ENCODE results near the gene MAN2A1.

MAN2A1 gene

DNA sequence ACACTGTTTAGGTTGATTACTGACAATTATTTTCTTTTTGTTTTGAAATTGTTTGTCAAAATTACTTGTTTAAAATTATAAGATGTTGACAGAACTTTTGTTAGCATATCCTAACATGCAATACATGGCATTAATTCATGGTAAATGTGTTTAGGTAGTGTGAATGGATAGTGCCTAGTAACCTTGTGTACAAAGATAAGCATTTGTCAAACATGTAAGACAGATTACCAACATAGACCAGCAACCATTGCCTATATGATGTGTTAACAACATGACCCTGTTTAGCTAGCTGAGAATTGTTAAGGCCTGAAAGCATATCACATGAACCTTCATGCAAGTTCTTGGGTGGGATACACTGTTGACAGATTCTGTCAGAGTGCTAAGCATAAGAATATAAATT is 13.4 kb downstream of the MAN2A1 start:
- TF ChIP-seq, protein P1, sequence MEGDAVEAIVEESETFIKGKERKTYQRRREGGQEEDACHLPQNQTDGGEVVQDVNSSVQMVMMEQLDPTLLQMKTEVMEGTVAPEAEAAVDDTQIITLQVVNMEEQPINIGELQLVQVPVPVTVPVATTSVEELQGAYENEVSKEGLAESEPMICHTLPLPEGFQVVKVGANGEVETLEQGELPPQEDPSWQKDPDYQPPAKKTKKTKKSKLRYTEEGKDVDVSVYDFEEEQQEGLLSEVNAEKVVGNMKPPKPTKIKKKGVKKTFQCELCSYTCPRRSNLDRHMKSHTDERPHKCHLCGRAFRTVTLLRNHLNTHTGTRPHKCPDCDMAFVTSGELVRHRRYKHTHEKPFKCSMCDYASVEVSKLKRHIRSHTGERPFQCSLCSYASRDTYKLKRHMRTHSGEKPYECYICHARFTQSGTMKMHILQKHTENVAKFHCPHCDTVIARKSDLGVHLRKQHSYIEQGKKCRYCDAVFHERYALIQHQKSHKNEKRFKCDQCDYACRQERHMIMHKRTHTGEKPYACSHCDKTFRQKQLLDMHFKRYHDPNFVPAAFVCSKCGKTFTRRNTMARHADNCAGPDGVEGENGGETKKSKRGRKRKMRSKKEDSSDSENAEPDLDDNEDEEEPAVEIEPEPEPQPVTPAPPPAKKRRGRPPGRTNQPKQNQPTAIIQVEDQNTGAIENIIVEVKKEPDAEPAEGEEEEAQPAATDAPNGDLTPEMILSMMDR (IDR thresholded peaks at IDR 0.05; ENCODE audit: low read depth, low read length, missing control alignments), result no peak
- no peak overlapping the region for H3K4me3 ChIP-seq (ENCODE audit: low read depth, low read length)
- DNase-seq (ENCODE audit: low read depth), result no peak

- DNase-seq (ENCODE audit: low read depth), result no peak
- no peak overlapping the region for H3K4me3 ChIP-seq (ENCODE audit: low read depth, low read length)
- TF ChIP-seq, protein P1 (IDR thresholded peaks at IDR 0.05; ENCODE audit: low read depth, low read length, missing control alignments), result no peak
Observed at GRCh38 chr5:109703829-109704228, 14.1 kb downstream of the MAN2A1 start.

- TF ChIP-seq, protein P1 (IDR thresholded peaks at IDR 0.05; ENCODE audit: low read depth, low read length, missing control alignments), result no peak
- no peak for DNase-seq (ENCODE audit: low read depth)
- no peak overlapping the region for H3K4me3 ChIP-seq (ENCODE audit: low read depth, low read length)
Observed at GRCh38 chr5:109704282-109704952, 14.7 kb downstream of the MAN2A1 start.

GRCh38 chr5:109705596-109705995 is 15.9 kb downstream of the MAN2A1 start:
- H3K4me3 ChIP-seq (ENCODE audit: low read depth, low read length), result no peak overlapping the region
- TF ChIP-seq, protein P1 (IDR thresholded peaks at IDR 0.05; ENCODE audit: low read depth, low read length, missing control alignments), result no peak
- DNase-seq (ENCODE audit: low read depth), result no peak

DNA sequence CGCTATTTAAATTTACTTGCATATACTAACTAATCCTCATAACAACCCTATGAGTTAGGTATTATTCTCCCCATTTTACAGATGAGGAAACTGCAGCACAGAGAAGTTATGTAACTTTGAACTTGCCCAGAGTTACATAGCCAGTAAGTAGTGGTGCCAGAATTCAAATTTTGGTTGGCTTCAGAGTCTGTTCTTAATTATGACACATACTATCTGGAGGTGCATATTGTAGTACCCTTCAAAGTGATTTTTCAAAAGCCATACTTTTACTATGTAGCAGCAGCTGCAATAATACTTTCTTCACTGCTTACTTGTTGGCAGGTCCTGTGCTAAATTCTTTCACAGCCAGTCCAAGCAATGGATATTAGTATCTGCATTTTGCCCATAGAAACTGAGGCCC is 16.4 kb downstream of the MAN2A1 start:
- no peak overlapping the region for H3K4me3 ChIP-seq (ENCODE audit: low read depth, low read length)
- TF ChIP-seq, protein P1 (IDR thresholded peaks at IDR 0.05; ENCODE audit: low read depth, low read length, missing control alignments), result no peak
- no peak for DNase-seq (ENCODE audit: low read depth)

- TF ChIP-seq, protein P1 (IDR thresholded peaks at IDR 0.05; ENCODE audit: low read depth, low read length, missing control alignments), result no peak
- H3K4me3 ChIP-seq (ENCODE audit: low read depth, low read length), result no peak overlapping the region
- DNase-seq (ENCODE audit: low read depth), result no peak
Observed at GRCh38 chr5:109707531-109707930, 17.8 kb downstream of the MAN2A1 start.

- no peak overlapping the region for H3K4me3 ChIP-seq (ENCODE audit: low read depth, low read length)
- TF ChIP-seq, protein P1 (IDR thresholded peaks at IDR 0.05; ENCODE audit: low read depth, low read length, missing control alignments), result no peak
- DNase-seq (ENCODE audit: low read depth), result no peak
Observed at GRCh38 chr5:109708813-109709212, 19.1 kb downstream of the MAN2A1 start.
